ENCODE data around the gene GPR55.
"Not testable (repeated sequence)": the region's sequence is repeated elsewhere in the genome, so short reads cannot be mapped to it uniquely, and the experiment has no call there.

Gene GPR55

GRCh38 chr2:230924470-230925341 lies at the start of gene GPR55:
GPR55 (minus strand) TSS chr2:230925242; CDS start chr2:230910962, 14,280 bp downstream.
- no peak for DNase-seq (ENCODE audit: extremely low read depth, low read depth)
- peak; percentile 21 for TF ChIP-seq CTCF (IDR thresholded peaks at IDR 0.05; ENCODE audit: low read depth, low read length, missing control alignments)
- no peak within 1 kb of the TSS for H3K4me3 ChIP-seq (replicated peaks; ENCODE audit: low read depth, low read length)

- no peak for DNase-seq (ENCODE audit: extremely low read depth, low read depth)
- no peak overlapping the region for H3K4me3 ChIP-seq (replicated peaks; ENCODE audit: low read depth, low read length)
- TF ChIP-seq CTCF (IDR thresholded peaks at IDR 0.05; ENCODE audit: low read depth, low read length, missing control alignments): no peak
Measured at GRCh38 chr2:230974096-230974913, 49.3 kb upstream of the GPR55 start.

GRCh38 chr2:230972046-230972445 lies 47.0 kb upstream of the GPR55 start:
- no peak for DNase-seq (ENCODE audit: extremely low read depth, low read depth)
- H3K4me3 ChIP-seq (replicated peaks; ENCODE audit: low read depth, low read length): no peak overlapping the region
- no peak for TF ChIP-seq CTCF (IDR thresholded peaks at IDR 0.05; ENCODE audit: low read depth, low read length, missing control alignments)

GRCh38 chr2:230969659-230970015 lies 44.6 kb upstream of the GPR55 start:
- TF ChIP-seq CTCF (IDR thresholded peaks at IDR 0.05; ENCODE audit: low read depth, low read length, missing control alignments): no peak
- DNase-seq (ENCODE audit: extremely low read depth, low read depth): no peak
- no peak overlapping the region for H3K4me3 ChIP-seq (replicated peaks; ENCODE audit: low read depth, low read length)

- TF ChIP-seq CTCF (IDR thresholded peaks at IDR 0.05; ENCODE audit: low read depth, low read length, missing control alignments): no peak
- no peak overlapping the region for H3K4me3 ChIP-seq (replicated peaks; ENCODE audit: low read depth, low read length)
- DNase-seq (ENCODE audit: extremely low read depth, low read depth): no peak
Measured at GRCh38 chr2:230968921-230969658, 44.0 kb upstream of the GPR55 start.

GRCh38 chr2:230968314-230968713 lies 43.3 kb upstream of the GPR55 start:
- not testable (repeated sequence) for DNase-seq (ENCODE audit: extremely low read depth, low read depth); H3K4me3 ChIP-seq (replicated peaks; ENCODE audit: low read depth, low read length)

Data from HFF-Myc (cell line).